PC-9 (cell line): ENCODE data around the gene ALKAL2. TPM values are rescaled to one million over a fixed set of nuclear protein-coding genes. Genes with fewer than 3 reads are reported as not detected.

ENCODE experiments used
- BruUV-seq: library from RNA; stranded (reverse); fragments of 400-500 nt; replicated peaks from 2 replicates; lab custom pipeline; 2021; lab: Mats Ljungman, UMichigan
- CTCF ChIA-PET: fragments of 300-600 bp; sonication (Branson Sonifier 250); formaldehyde crosslinking; loops from one replicate; lab custom pipeline; 2022; ENCODE audit warnings: antibody characterized with exemption; lab: Charles Lee
- POLR2A ChIA-PET: fragments of 300-600 bp; sonication (Branson Sonifier 250); formaldehyde crosslinking; loops from one replicate; lab custom pipeline; 2022; ENCODE audit warnings: antibody characterized with exemption; ENCODE audit not compliant: unreplicated experiment; lab: Charles Lee
- DNase-seq, 2 experiments: peaks; one replicate each; pipeline versions ENCODE4 v3.0.0 to v3.0.0-alpha.2; 2015 to 2022; ENCODE audit warnings: mixed read lengths in 1 of 2
- H2AFZ ChIP-seq: fragments of 200-600 bp; sonication (generic); 2 replicates; pipeline ENCODE4 v1.8.1; 2017; ENCODE audit warnings: antibody characterized with exemption
- H3F3A ChIP-seq: fragments of 200-600 bp; sonication (generic); 2 replicates; pipeline ENCODE4 v1.8.1; 2017; ENCODE audit warnings: antibody characterized with exemption, mild to moderate bottlenecking, low read depth; ENCODE audit not compliant: insufficient read depth
- H3K27ac ChIP-seq: fragments of 200-600 bp; sonication (generic); 2 replicates; pipeline ENCODE4 v1.6.1; 2016; ENCODE audit warnings: mixed run types
- H3K27me3 ChIP-seq: fragments of 200-600 bp; sonication (generic); 2 replicates; pipeline ENCODE4 v1.6.1; 2016; ENCODE audit warnings: low read depth, mixed run types; ENCODE audit not compliant: insufficient read depth
- H3K36me3 ChIP-seq: fragments of 200-600 bp; sonication (generic); 2 replicates; pipeline ENCODE4 v1.6.1; 2016; ENCODE audit warnings: low read depth, mixed run types
- H3K4me1 ChIP-seq: fragments of 200-600 bp; sonication (generic); replicated peaks from 2 replicates; pipeline ENCODE4 v1.6.1; 2016; ENCODE audit warnings: mixed run types; ENCODE audit not compliant: insufficient read depth
- H3K4me2 ChIP-seq: fragments of 200-600 bp; sonication (generic); 2 replicates; pipeline ENCODE4 v1.6.1; 2017; ENCODE audit warnings: mixed run types
- H3K4me3 ChIP-seq: fragments of 200-600 bp; sonication (generic); 2 replicates; pipeline ENCODE4 v1.6.1; 2016; ENCODE audit warnings: mixed run types
- H3K79me2 ChIP-seq: fragments of 200-600 bp; sonication (generic); 2 replicates; pipeline ENCODE4 v1.6.1; 2017; ENCODE audit warnings: low read depth, mixed run types
- H3K9me2 ChIP-seq: fragments of 200-600 bp; sonication (generic); 2 replicates; pipeline ENCODE4 v1.8.1; 2017; ENCODE audit warnings: mild to moderate bottlenecking; ENCODE audit not compliant: insufficient read depth
- H3K9me3 ChIP-seq: fragments of 200-600 bp; sonication (generic); 2 replicates; pipeline ENCODE4 v1.8.1; 2016; ENCODE audit warnings: low read depth; ENCODE audit not compliant: insufficient read depth
- H4K20me1 ChIP-seq: fragments of 200-600 bp; sonication (generic); 2 replicates; pipeline ENCODE4 v1.8.1; 2017; ENCODE audit not compliant: insufficient read depth
- CTCF ChIP-seq: fragments of 200-600 bp; sonication (generic); conservative IDR thresholded peaks from 2 replicates; pipeline ENCODE4 v1.6.1; 2017; ENCODE audit warnings: mixed run types, antibody characterized with exemption, mild to moderate bottlenecking, moderate library complexity
- EZH2 ChIP-seq: fragments of 200-600 bp; sonication (generic); IDR thresholded peaks from 2 replicates; pipeline ENCODE4 v1.8.0; 2017; ENCODE audit warnings: antibody characterized with exemption, low read depth
- intact Hi-C: fragments of 100-400 bp; cut with micrococcal nuclease; formaldehyde crosslinking; loops from one replicate; pipeline ENCODE4 v1.10.0; 2022; ENCODE audit not compliant: unreplicated experiment
- total RNA-seq: library from RNA; stranded (reverse); gene quantifications from 2 replicates; pipeline ENCODE4 v1.2.3, GENCODE V29; 2021

ALKAL2 gene
- total RNA-seq, 1 experiment from 2014 or later, result not detected

- TF ChIP-seq EZH2 (no peak), CTCF (no peak)
- no peak for DNase-seq
- intact Hi-C loops, result no loop called here
- Histone ChIP-seq H3K9me2 (no peaks in the 10 kb centered on the region), H3K36me3 (no peaks in the 10 kb centered on the region), H2AFZ (no peak overlapping the region), H3K4me3 (no peak overlapping the region), H3F3A (peaks cover 6% of the 10 kb centered on the region; the same call in 1 of the 2 replicates), H3K4me2 (no peak overlapping the region), H3K9me3 (no peaks in the 10 kb centered on the region; the same call in 1 of the 2 replicates), H3K27ac (no peak overlapping the region), H4K20me1 (no peaks in the 10 kb centered on the region), H3K79me2 (no peaks in the 10 kb centered on the region), H3K27me3 (peaks cover 8% of the 10 kb centered on the region; the same call in 1 of the 2 replicates), H3K4me1 (peaks cover 11% of the 10 kb centered on the region; the same call in 1 of the 2 replicates)
- CTCF ChIA-PET, result no interaction called here
- POLR2A ChIA-PET, result no interaction called here
- BruUV-seq, result no TSS peak
These were observed 34.4 kb upstream of the ALKAL2 start for GRCh38 chr2:322326-322725.

GRCh38 chr2:320561-320960, 32.7 kb upstream of the ALKAL2 start:
- no peak for DNase-seq
- no peaks in the 10 kb centered on the region for H4K20me1 ChIP-seq

GRCh38 chr2:319059-319600, 31.2 kb upstream of the ALKAL2 start:
- ChIA-PET CTCF (no interaction called here), POLR2A (no interaction called here)
- no TSS peak for BruUV-seq
- no peaks in the 10 kb centered on the region for H4K20me1 ChIP-seq
- H3K9me2 ChIP-seq, result no peaks in the 10 kb centered on the region
- no peak overlapping the region for H3K4me2 ChIP-seq
- H3K27me3 ChIP-seq, result peaks cover 8% of the 10 kb centered on the region; the same call in 1 of the 2 replicates
- intact Hi-C loops, result no loop called here
- H3K36me3 ChIP-seq, result no peaks in the 10 kb centered on the region
- peaks cover 11% of the 10 kb centered on the region; the same call in 1 of the 2 replicates for H3K4me1 ChIP-seq
- DNase-seq, result no peak
- no peaks in the 10 kb centered on the region for H3K79me2 ChIP-seq
- H3K9me3 ChIP-seq, result no peaks in the 10 kb centered on the region
- peaks cover 6% of the 10 kb centered on the region; the same call in 1 of the 2 replicates for H3F3A ChIP-seq
- no peak overlapping the region for H2AFZ ChIP-seq
- no peak overlapping the region for H3K4me3 ChIP-seq
- TF ChIP-seq EZH2 (no peak), CTCF (no peak)
- no peak overlapping the region for H3K27ac ChIP-seq

More at GRCh38 chr2:320561-320960, 32.7 kb upstream of the ALKAL2 start:
- Histone ChIP-seq H3K79me2 (no peaks in the 10 kb centered on the region), H3K4me1 (peaks cover 11% of the 10 kb centered on the region; the same call in 1 of the 2 replicates), H3K9me3 (no peaks in the 10 kb centered on the region), H3K27ac (no peak overlapping the region), H3K27me3 (peaks cover 8% of the 10 kb centered on the region; the same call in 1 of the 2 replicates), H2AFZ (no peak overlapping the region), H3K36me3 (no peaks in the 10 kb centered on the region), H3K4me2 (no peak overlapping the region), H3K9me2 (no peaks in the 10 kb centered on the region), H3K4me3 (no peak overlapping the region), H3F3A (peaks cover 6% of the 10 kb centered on the region; the same call in 1 of the 2 replicates)
- intact Hi-C loops, result no loop called here
- no TSS peak for BruUV-seq
- ChIA-PET CTCF (no interaction called here), POLR2A (no interaction called here)
- TF ChIP-seq EZH2 (no peak), CTCF (no peak)
